KMS-11 (cell line): Measurements from ENCODE around the gene SH3BGRL2.

ENCODE experiments used
- H2AFZ ChIP-seq: fragments of 200-600 bp; sonication (generic); 2 replicates; pipeline ENCODE4 v1.6.1; 2016; ENCODE audit warnings: antibody characterized with exemption, mixed run types, low read depth
- H3K27ac ChIP-seq: fragments of 200-600 bp; sonication (generic); 2 replicates; pipeline ENCODE4 v1.6.1; 2016; ENCODE audit warnings: mild to moderate bottlenecking, mixed run types
- H3K27me3 ChIP-seq: fragments of 200-600 bp; sonication (generic); 2 replicates; pipeline ENCODE4 v1.6.1; 2017; ENCODE audit warnings: mild to moderate bottlenecking, low read depth, mixed run types, moderate library complexity; ENCODE audit not compliant: insufficient read depth
- H3K36me3 ChIP-seq: fragments of 200-600 bp; sonication (generic); 2 replicates; pipeline ENCODE4 v1.6.1; 2017; ENCODE audit warnings: mild to moderate bottlenecking, mixed run types; ENCODE audit not compliant: insufficient read depth
- H3K4me1 ChIP-seq: fragments of 200-600 bp; sonication (generic); 2 replicates; pipeline ENCODE4 v1.6.1; 2016; ENCODE audit warnings: mild to moderate bottlenecking, low read depth, mixed run types; ENCODE audit not compliant: poor library complexity, severe bottlenecking
- H3K4me2 ChIP-seq: fragments of 200-600 bp; sonication (generic); 2 replicates; pipeline ENCODE4 v1.7.0; 2016; ENCODE audit warnings: mild to moderate bottlenecking, mixed run types
- H3K4me3 ChIP-seq: fragments of 200-600 bp; sonication (generic); IDR thresholded peaks from 2 replicates; pipeline ENCODE4 v1.6.1; 2017; ENCODE audit warnings: low read depth, low read length, mixed read lengths; ENCODE audit not compliant: insufficient read depth
- H3K79me2 ChIP-seq: fragments of 200-600 bp; sonication (generic); 2 replicates; pipeline ENCODE4 v1.6.1; 2016; ENCODE audit warnings: low read depth, mixed run types; ENCODE audit not compliant: insufficient read depth
- H3K9ac ChIP-seq: fragments of 200-600 bp; sonication (generic); 2 replicates; pipeline ENCODE4 v1.6.1; 2016; ENCODE audit warnings: mild to moderate bottlenecking, mixed run types
- H4K20me1 ChIP-seq: fragments of 200-600 bp; sonication (generic); 2 replicates; pipeline ENCODE4 v1.6.1; 2016; ENCODE audit warnings: mild to moderate bottlenecking, mixed run types; ENCODE audit not compliant: insufficient read depth
- TF ChIP-seq, protein P1 (sequence below): fragments of 200-600 bp; sonication (generic); conservative IDR thresholded peaks from 2 replicates; pipeline ENCODE4 v1.6.1; 2017; ENCODE audit warnings: low read depth, mild to moderate bottlenecking, antibody characterized with exemption, low read length, moderate library complexity, mixed read lengths

SH3BGRL2 gene

GRCh38 chr6:79750806-79751205, 119.7 kb downstream of the SH3BGRL2 start:
- no peak overlapping the region for H2AFZ ChIP-seq
- H4K20me1 ChIP-seq: no peaks in the 10 kb centered on the region
- no peaks in the 10 kb centered on the region for H3K4me1 ChIP-seq
- H3K4me2 ChIP-seq: no peak overlapping the region
- H3K27ac ChIP-seq: no peak overlapping the region
- no peaks in the 10 kb centered on the region for H3K27me3 ChIP-seq
- H3K36me3 ChIP-seq: no peaks in the 10 kb centered on the region
- H3K9ac ChIP-seq: no peak overlapping the region
- TF ChIP-seq, protein P1, sequence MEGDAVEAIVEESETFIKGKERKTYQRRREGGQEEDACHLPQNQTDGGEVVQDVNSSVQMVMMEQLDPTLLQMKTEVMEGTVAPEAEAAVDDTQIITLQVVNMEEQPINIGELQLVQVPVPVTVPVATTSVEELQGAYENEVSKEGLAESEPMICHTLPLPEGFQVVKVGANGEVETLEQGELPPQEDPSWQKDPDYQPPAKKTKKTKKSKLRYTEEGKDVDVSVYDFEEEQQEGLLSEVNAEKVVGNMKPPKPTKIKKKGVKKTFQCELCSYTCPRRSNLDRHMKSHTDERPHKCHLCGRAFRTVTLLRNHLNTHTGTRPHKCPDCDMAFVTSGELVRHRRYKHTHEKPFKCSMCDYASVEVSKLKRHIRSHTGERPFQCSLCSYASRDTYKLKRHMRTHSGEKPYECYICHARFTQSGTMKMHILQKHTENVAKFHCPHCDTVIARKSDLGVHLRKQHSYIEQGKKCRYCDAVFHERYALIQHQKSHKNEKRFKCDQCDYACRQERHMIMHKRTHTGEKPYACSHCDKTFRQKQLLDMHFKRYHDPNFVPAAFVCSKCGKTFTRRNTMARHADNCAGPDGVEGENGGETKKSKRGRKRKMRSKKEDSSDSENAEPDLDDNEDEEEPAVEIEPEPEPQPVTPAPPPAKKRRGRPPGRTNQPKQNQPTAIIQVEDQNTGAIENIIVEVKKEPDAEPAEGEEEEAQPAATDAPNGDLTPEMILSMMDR: no peak
- H3K4me3 ChIP-seq: no peak overlapping the region
- H3K79me2 ChIP-seq: no peaks in the 10 kb centered on the region
